Gastroesophageal sphincter (tissue), 3 donors: ENCODE results near the gene BST2.

ENCODE experiments used
- POLR2A ChIP-seq, 2 donors: fragments of 450-650 bp; IDR thresholded peaks; one replicate each; pipeline ENCODE4 v1.6.1; 2017; ENCODE audit warnings: antibody characterized with exemption in 2 of 2, mild to moderate bottlenecking in 2 of 2, moderate library complexity in 1 of 2
- POLR2AphosphoS5 ChIP-seq: sonication (generic); formaldehyde crosslinking; IDR thresholded peaks from one replicate; pipeline ENCODE4 v1.6.1; 2017; ENCODE audit warnings: antibody characterized with exemption
- TF ChIP-seq, protein P1 (sequence below), 4 experiments: fragments of 200-600 bp in 2 of 4; fragments of 450-650 bp in 2 of 4; sonication (generic) in 1 of 4; IDR thresholded peaks; one replicate each; pipeline ENCODE4 v1.5.1; 2017 to 2019; ENCODE audit warnings: antibody characterized with exemption in 4 of 4, mild to moderate bottlenecking in 2 of 4, moderate library complexity in 2 of 4

DNA sequence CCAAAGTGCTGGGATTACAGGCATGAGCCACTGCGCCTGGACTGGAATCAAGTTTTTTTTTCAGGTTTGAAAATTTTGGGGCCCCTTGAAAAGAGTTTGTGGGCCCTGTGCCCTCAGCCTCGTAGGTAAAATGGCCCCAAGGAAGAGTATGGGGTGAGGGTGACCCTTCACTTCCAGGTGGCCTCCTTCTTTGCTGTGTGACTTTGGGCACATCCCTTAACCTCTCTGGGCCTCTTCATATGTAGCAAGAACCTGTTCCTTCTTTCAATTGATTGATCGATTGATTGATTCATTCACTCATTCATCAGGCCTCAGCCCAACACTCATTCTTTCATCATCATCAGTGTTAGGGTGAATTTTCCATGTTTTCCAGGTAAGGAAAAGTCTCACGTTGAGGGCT lies 46.4 kb upstream of the BST2 start:
- TF ChIP-seq, protein P1, sequence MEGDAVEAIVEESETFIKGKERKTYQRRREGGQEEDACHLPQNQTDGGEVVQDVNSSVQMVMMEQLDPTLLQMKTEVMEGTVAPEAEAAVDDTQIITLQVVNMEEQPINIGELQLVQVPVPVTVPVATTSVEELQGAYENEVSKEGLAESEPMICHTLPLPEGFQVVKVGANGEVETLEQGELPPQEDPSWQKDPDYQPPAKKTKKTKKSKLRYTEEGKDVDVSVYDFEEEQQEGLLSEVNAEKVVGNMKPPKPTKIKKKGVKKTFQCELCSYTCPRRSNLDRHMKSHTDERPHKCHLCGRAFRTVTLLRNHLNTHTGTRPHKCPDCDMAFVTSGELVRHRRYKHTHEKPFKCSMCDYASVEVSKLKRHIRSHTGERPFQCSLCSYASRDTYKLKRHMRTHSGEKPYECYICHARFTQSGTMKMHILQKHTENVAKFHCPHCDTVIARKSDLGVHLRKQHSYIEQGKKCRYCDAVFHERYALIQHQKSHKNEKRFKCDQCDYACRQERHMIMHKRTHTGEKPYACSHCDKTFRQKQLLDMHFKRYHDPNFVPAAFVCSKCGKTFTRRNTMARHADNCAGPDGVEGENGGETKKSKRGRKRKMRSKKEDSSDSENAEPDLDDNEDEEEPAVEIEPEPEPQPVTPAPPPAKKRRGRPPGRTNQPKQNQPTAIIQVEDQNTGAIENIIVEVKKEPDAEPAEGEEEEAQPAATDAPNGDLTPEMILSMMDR (IDR thresholded peaks at IDR 0.05): no peak
- TF ChIP-seq POLR2AphosphoS5 (no peak), POLR2A (IDR thresholded peaks at IDR 0.05) (no peak)
